C4-2B (cell line): Measurements from ENCODE around the gene IL10.

Source experiments
- H3K27ac ChIP-seq: fragments of 450-650 bp; 2 replicates; pipeline ENCODE4 v1.5.1; 2017
- ZFX ChIP-seq: fragments of 450-650 bp; IDR thresholded peaks from 2 replicates; pipeline ENCODE4 v1.6.1; 2017
- TF ChIP-seq, protein P1 (sequence below): fragments of 450-650 bp; conservative IDR thresholded peaks from 2 replicates; pipeline ENCODE4 v1.5.1; 2017; ENCODE audit warnings: mild to moderate bottlenecking

Gene IL10

DNA sequence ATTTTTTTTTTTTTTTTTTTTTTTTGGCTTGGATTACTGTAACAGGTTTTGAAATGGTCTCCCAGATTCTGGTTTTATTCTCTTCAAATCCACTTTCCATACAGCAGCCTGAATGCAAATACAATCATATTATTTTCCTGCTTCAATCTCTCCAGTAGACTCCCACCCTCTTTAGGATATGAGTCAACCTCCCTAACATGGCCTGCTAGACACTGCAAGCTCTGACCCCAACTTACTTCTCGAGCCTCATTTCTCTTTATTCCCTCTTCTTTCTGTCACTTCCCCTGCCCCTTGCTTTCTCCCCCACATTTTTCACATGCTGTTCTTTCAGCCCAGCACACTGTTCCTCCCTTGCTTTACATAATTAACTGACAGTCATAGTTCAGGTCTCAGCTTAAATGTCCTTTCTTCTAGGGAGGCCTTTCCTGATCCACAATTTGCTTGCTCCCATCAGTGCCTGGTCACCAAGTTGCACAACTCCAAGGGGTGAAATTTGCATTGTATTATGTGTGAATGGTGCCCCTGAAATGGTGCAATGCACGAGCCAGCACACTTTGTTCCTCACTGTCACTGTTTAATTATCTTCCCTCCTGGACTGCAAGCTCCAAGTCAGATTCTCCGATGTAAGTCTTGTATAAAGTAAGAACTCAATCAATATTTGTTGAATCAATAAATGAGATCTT, 23.8 kb downstream of the IL10 start:
- no peak overlapping the region for H3K27ac ChIP-seq
- no peak for TF ChIP-seq ZFX
- TF ChIP-seq, protein P1, sequence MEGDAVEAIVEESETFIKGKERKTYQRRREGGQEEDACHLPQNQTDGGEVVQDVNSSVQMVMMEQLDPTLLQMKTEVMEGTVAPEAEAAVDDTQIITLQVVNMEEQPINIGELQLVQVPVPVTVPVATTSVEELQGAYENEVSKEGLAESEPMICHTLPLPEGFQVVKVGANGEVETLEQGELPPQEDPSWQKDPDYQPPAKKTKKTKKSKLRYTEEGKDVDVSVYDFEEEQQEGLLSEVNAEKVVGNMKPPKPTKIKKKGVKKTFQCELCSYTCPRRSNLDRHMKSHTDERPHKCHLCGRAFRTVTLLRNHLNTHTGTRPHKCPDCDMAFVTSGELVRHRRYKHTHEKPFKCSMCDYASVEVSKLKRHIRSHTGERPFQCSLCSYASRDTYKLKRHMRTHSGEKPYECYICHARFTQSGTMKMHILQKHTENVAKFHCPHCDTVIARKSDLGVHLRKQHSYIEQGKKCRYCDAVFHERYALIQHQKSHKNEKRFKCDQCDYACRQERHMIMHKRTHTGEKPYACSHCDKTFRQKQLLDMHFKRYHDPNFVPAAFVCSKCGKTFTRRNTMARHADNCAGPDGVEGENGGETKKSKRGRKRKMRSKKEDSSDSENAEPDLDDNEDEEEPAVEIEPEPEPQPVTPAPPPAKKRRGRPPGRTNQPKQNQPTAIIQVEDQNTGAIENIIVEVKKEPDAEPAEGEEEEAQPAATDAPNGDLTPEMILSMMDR = no peak

DNA sequence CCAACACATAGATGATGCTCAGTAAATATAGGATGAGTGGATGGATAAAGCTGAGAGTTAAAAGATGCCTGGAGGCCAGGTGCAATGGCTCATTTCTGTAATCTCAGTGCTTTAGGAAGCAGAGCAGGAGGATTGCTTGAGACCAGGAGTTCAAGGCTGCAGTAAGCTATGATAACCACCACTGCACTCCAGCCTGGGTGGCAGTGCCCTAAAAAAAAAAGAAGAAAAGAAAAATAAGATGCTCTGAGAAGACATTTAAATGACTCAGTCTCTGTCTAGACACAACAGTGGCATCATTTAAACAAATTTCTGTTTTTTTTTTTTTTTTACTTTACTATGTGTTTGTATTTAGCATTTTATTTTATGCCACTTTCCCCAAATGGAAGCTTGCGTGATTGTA, 27.0 kb downstream of the IL10 start:
- no peak overlapping the region for H3K27ac ChIP-seq
- TF ChIP-seq ZFX = no peak
- TF ChIP-seq, protein P1 = no peak

DNA sequence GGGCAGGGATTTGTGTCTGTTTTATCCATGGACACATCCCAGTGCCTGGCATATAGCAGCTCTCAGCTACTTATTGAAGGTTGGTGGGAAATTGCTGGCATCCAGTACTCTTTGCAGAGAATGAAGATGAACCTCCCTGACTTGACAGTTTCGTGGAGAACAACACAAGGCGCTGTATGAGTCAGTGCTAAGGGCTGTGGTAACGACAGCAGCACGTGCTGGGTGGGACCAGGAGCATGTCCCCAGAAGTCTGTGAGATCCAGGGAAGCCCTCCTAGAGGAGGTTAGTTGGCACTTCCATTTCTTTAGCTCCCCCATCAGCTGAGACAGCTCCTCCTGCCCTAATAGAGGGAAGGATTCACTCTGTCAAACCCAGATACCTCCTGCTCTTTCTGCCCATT, 27.6 kb downstream of the IL10 start:
- no peak for TF ChIP-seq ZFX
- TF ChIP-seq, protein P1 = no peak
- H3K27ac ChIP-seq = no peak overlapping the region

DNA sequence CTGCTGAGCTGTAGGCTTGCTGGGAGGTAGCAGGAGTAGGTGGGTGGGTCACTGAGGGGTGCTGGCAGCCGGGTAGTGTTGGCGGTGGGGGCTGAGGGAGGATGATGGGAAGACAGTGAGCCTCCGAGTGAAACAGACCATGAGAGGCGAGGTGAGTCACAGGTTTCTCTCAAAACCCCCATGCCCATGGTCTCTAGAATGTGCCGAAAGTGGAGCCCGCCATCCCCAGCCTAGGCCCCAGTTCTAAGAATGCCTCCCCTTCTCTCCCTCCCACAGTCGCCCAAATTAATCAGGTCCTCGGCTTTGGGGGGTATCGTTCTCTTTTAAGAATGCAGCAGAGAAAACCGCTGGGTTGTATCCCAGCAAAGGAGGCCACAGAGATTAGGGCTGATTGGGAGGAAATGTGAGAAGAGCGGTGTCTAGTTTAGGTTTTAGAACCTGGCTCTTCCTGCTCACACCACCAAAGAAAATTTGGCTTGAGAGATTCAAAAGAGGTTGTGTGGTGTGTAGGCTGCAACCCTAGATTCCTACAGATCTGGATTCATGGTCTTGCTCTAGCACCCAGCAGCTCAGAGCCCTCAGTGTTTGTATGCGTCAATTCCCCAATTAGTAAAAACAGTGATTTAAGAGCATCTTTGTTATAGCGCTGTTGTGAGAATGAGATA, 29.4 kb downstream of the IL10 start:
- no peak overlapping the region for H3K27ac ChIP-seq
- no peak for TF ChIP-seq ZFX
- TF ChIP-seq, protein P1 = no peak

DNA sequence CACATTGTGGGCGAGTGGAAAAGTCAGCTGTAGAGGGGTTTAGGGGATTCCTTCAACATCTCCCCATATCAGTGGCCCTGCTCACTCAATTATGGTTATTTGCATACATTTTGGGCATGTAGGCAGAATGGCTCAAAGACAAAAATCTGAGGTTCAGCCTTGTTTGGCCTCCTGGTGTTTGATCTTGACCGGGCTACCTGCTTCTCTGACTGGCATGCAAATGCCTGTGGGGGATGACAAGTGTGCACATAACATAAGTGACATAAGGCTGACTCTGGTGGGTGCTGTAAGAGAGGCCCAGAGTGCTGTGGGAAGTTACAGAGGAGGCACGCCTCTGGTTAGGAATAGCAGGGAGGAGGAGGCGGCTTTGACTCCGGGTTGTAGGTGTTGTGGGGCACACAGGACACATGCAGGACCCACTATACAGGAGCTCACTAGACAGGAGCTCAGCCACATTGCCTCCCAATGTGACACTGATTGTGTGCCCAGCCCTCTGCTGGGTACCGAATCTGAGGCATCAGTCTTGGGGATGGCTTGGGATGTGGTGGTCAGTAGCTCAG, 31.1 kb downstream of the IL10 start:
- TF ChIP-seq, protein P1 = no peak
- no peak for TF ChIP-seq ZFX
- no peak overlapping the region for H3K27ac ChIP-seq

DNA sequence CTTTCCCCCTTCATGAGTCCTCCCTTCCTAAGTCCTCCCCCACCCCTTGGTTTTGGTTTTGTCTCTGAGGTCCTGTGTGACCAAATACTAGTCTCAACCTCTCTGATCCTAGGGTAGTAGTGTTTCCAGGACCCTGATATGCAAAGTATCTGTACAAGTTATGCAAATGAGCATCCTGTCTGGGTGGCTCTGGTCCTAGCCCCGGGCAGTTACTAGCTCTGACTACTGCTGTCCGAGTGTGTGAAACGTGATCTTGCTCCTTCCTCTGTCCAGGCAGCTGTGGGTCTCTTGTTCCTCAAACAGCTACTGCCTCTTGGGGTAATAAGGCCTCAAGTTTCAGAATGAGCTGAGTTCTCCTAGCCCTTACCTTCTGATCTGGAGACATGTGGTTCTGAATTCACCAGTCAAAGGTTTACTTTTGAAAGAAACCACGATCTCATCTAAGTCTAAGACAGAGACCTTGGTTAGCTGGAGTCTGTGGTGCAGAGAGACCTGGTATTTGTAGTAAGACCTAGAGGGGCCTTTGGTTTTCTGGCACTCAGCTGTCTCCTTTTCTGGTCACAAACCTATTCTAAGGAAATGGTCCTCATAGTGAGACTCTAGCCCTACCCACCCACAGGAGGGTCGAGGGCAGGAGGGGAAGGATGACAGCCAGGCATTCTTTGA, 32.8 kb downstream of the IL10 start:
- no peak overlapping the region for H3K27ac ChIP-seq
- TF ChIP-seq ZFX = no peak
- TF ChIP-seq, protein P1 = no peak
